ENCODE results near the gene TMEM151B. TPM values are rescaled to one million over a fixed set of nuclear protein-coding genes. Genes with fewer than 3 reads are reported as not detected.

Gene TMEM151B
- total RNA-seq, 1 experiment from 2014 or later: not detected

DNA sequence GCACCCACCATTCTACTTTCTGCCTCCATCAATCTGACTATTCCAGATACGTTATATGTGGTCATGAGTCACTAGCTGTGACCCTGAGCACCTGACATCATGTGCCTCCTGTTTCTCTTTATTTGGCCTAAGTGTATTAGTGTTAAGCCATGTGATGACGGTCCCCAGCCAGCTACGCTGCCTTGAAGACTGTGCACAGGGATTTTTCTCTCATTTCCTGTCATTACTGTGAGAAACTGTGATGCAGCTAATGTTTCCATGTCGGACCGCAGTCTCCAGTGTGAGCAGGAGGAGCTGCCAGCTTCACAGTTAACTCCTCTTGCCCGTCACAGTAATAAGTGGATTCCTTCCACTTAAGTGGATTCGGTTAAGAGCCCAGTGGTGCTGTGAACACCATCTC lies 62.3 kb downstream of the TMEM151B start:
- POLR2A ChIA-PET: no interaction called here
- no peak overlapping the region for H3K4me3 ChIP-seq (replicated peaks in 1 of 2; ENCODE audit: low read depth in 1 of 2, low read length in 2 of 2)
- CTCF ChIA-PET: interaction anchor here (2.4 kb wide), 1 partner anchor 20 kb away, joined by 10 read pairs; the partner anchor contains the start of gene AARS2
- H3K79me2 ChIP-seq (ENCODE audit: insufficient read depth, low read length): no peaks in the 10 kb centered on the region
- no peak overlapping the region for H3K9ac ChIP-seq (ENCODE audit: low read length)
- no peak for DNase-seq (ENCODE audit: low read depth, low spot score)
- intact Hi-C loops (cut with micrococcal nuclease): no loop called here
- no TSS peak for BruUV-seq (replicated peaks)
- H4K20me1 ChIP-seq (ENCODE audit: insufficient read depth): no peaks in the 10 kb centered on the region
- no peak overlapping the region for H3K27ac ChIP-seq (ENCODE audit: low read depth, low read length)
- H3K4me1 ChIP-seq (ENCODE audit: control insufficient read depth in 1 of 2, insufficient read depth in 2 of 2, low read length in 2 of 2): no peaks in the 10 kb centered on the region
- RAD21 ChIA-PET (ENCODE audit: low non-redundant PET in 1 of 2, low total read pairs in 2 of 2, uncharacterized antibody in 2 of 2, unreplicated experiment in 2 of 2): no interaction called here
- H3K9me2 ChIP-seq (ENCODE audit: insufficient read depth): no peaks in the 10 kb centered on the region
- no peaks in the 10 kb centered on the region for H3K36me3 ChIP-seq (ENCODE audit: control insufficient read depth in 1 of 2, insufficient read depth in 2 of 2, low read length in 2 of 2)
- H2AFZ ChIP-seq (ENCODE audit: low read depth, low read length, poor library complexity, severe bottlenecking): no peak overlapping the region
- TF ChIP-seq, protein P1, sequence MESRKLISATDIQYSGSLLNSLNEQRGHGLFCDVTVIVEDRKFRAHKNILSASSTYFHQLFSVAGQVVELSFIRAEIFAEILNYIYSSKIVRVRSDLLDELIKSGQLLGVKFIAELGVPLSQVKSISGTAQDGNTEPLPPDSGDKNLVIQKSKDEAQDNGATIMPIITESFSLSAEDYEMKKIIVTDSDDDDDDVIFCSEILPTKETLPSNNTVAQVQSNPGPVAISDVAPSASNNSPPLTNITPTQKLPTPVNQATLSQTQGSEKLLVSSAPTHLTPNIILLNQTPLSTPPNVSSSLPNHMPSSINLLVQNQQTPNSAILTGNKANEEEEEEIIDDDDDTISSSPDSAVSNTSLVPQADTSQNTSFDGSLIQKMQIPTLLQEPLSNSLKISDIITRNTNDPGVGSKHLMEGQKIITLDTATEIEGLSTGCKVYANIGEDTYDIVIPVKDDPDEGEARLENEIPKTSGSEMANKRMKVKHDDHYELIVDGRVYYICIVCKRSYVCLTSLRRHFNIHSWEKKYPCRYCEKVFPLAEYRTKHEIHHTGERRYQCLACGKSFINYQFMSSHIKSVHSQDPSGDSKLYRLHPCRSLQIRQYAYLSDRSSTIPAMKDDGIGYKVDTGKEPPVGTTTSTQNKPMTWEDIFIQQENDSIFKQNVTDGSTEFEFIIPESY (IDR thresholded peaks at IDR 0.05; ENCODE audit: extremely low read depth, insufficient replicate concordance, low read length): no peak
- TF ChIP-seq CBX3 (IDR thresholded peaks at IDR 0.05; ENCODE audit: low read depth) (no peak), RAD21 (IDR thresholded peaks at IDR 0.05; ENCODE audit: low read depth) (no peak), POLR2AphosphoS5 (IDR thresholded peaks at IDR 0.05; ENCODE audit: low read depth, low read length) (no peak), YY1 (IDR thresholded peaks at IDR 0.05; ENCODE audit: extremely low read depth, insufficient replicate concordance, low read depth, low read length) (no peak), FOSL1 (IDR thresholded peaks at IDR 0.05; ENCODE audit: low read depth) (no peak), SRF (IDR thresholded peaks at IDR 0.05; ENCODE audit: low read depth) (no peak), CEBPB (IDR thresholded peaks at IDR 0.05; ENCODE audit: low read depth) (no peak), CTCF (IDR thresholded peaks at IDR 0.05 in 2 of 3, conservative IDR thresholded peaks at IDR 0.05 in 1 of 3; ENCODE audit: borderline replicate concordance in 1 of 3, insufficient read depth in 1 of 3, low read depth in 2 of 3, low read length in 2 of 3) (no peak), TCF7L2 (IDR thresholded peaks at IDR 0.05; ENCODE audit: borderline replicate concordance, extremely low read depth, insufficient read depth, insufficient read length) (no peak), SIN3A (IDR thresholded peaks at IDR 0.05; ENCODE audit: low read depth) (no peak)
- peaks cover 10% of the 10 kb centered on the region; the same call in 1 of the 2 replicates for H3K27me3 ChIP-seq (ENCODE audit: insufficient read depth, low read length)
- H3K9me3 ChIP-seq (ENCODE audit: control insufficient read depth in 1 of 2, insufficient read depth in 1 of 2, low read depth in 1 of 2, low read length in 2 of 2): no peaks in the 10 kb centered on the region
- ATAC-seq: no peak
- H3K4me2 ChIP-seq (ENCODE audit: low read length): no peak overlapping the region

Data from HCT116 (cell line).